ENCODE measurements around the gene PLEKHM2.

Gene PLEKHM2

DNA sequence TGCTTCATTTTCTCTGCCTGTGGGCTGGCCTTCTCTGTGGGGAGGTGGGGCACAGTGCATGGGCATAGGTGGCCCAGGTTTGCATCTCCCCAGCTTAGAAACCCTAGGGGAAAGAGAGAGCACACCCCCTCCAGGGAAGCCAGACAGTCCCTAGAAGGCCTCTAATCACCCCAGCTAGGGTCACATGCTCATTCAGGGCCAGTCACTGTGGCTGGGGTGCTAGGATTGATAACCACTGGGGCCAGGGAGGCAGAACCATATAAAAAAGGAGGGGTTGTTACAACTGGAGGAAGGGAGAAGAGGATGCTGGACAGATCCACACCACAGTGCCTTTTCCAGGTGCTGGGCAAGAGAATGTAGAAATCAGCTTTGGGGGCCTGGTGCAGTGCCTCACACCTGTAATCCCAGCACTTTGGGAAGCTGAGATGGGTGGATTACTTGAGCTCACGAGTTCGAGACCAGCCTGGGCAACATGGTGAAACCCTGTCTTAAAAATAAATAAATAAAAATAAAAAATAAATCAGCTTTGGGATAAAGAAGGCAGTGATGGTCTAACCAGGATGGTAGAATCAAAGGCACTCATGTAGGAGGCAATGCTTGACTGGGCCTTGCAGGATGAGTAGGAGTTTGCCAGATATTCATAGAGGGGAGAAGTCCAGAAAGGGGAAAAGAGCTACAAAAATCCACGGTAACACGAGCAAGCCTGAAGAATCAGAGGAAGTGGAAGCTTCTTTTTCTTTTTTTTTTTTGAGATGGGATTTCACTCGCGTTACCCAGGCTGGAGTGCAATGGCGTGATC, 94.0 kb downstream of the PLEKHM2 start:
- DNase-seq (ENCODE audit: extremely low spot score, insufficient read length, low read depth) = no peak
- FAIRE-seq = no peak
